PC-9 (cell line): ENCODE measurements around the gene SLC6A5.

ENCODE experiments used
- EZH2 ChIP-seq: fragments of 200-600 bp; sonication (generic); IDR thresholded peaks from 2 replicates; pipeline ENCODE4 v1.8.0; 2017; ENCODE audit warnings: antibody characterized with exemption, low read depth
- TF ChIP-seq, protein P1 (sequence below): fragments of 200-600 bp; sonication (generic); conservative IDR thresholded peaks from 2 replicates; pipeline ENCODE4 v1.6.1; 2017; ENCODE audit warnings: mixed run types, antibody characterized with exemption, mild to moderate bottlenecking, moderate library complexity

DNA sequence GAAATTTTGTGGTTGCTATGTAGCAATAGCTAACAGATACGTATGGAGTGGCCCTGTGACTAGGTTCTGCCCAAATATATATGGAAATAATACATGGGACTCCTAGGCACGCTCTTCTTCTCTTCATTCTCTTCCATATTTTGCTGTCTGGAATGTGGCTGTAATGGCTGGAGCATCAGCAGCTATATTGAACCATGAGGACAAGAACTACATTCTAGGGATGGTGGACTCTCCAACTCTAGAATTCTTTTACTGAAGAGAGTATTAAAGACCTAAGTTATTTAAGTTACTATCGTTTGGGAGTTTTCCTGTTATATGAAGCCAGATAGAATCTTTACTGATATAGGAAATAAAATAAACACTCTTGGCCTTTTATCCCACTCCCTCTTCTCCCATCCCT is 62.4 kb downstream of the SLC6A5 start:
- TF ChIP-seq, protein P1, sequence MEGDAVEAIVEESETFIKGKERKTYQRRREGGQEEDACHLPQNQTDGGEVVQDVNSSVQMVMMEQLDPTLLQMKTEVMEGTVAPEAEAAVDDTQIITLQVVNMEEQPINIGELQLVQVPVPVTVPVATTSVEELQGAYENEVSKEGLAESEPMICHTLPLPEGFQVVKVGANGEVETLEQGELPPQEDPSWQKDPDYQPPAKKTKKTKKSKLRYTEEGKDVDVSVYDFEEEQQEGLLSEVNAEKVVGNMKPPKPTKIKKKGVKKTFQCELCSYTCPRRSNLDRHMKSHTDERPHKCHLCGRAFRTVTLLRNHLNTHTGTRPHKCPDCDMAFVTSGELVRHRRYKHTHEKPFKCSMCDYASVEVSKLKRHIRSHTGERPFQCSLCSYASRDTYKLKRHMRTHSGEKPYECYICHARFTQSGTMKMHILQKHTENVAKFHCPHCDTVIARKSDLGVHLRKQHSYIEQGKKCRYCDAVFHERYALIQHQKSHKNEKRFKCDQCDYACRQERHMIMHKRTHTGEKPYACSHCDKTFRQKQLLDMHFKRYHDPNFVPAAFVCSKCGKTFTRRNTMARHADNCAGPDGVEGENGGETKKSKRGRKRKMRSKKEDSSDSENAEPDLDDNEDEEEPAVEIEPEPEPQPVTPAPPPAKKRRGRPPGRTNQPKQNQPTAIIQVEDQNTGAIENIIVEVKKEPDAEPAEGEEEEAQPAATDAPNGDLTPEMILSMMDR, result no peak
- TF ChIP-seq EZH2, result no peak
